T1000 (cell line): ENCODE results near the gene KDM4B.
"Not testable (repeated sequence)": the region's sequence is repeated elsewhere in the genome, so short reads cannot be mapped to it uniquely, and the experiment has no call there.

Source experiments
- DNase-seq: peaks from one replicate; lab custom pipeline; 2025; ENCODE audit warnings: mixed read lengths; lab: John Stamatoyannopoulos, UW

The KDM4B gene

DNA sequence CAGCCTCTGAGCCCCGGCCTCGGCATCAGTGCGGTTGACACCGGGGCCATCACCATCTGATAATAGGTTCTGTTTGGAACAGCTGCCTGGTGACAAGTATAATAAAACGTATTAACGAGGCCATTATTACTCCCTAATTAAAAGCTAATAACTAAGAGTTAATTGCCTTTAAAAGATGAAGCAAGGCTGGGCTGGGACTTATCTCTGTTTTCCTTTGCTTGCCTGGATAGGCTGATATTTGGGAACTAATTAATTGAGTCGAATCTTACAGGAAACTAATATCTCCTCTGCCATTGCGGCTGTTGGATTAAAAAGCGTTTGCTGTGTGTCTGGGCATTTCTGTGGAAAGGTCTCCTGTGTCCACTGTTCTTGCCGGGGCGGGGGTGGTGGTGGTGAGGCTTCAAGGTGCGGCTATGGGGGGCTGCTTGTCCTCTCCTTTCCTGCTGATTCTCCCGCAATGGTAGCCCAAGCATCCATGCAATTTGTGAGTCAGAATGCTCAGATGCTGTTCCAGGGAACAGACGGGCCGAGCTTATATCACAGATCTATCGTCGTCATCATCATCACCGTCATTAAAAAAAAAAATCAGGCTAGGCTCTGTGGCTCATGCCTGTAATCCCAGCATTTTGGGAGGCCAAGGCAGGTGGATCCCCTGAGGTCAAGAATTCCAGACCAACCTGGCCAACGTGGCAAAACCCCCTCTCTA is 209.0 kb downstream of the KDM4B start:
- DNase-seq: no peak

DNA sequence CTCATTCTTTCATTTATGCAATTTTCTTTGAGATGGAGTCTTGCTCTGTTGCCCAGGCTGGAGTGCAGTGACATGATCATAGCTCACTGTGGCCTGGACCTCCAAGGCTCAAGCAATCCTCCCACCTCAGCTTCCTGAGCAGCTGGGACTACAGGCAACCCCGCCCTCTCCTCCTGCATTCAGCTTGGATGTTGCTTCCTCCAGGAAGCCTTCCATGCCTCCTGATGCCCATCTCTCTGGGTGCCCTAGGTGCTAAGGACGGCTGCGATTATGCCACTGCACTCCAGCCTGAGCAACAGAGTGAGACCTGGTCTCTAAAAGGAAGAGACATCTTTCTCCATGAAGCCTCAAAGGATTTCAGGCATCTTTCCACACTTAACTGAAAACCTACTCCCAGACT is 209.9 kb downstream of the KDM4B start:
- no peak for DNase-seq

DNA sequence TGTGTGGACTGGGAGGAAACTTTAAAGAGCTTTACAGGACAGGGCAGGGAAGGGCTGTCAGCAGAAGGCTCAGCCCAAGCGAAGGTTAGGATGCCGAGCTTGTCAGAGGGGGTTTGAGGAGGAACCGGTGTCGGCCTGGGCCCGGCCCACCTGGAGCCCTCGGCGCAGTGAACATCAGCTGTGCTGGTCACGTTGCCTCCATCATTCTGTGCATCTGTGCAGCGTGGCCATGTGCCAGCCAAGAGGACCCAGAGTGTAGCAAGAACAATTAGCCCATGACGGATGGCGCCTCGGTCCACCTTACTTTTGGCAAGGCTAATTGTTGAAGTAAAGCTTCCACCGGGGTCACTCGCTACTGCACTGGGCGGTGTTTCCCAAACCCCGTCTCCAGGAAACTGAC is 210.3 kb downstream of the KDM4B start:
- DNase-seq: no peak

DNA sequence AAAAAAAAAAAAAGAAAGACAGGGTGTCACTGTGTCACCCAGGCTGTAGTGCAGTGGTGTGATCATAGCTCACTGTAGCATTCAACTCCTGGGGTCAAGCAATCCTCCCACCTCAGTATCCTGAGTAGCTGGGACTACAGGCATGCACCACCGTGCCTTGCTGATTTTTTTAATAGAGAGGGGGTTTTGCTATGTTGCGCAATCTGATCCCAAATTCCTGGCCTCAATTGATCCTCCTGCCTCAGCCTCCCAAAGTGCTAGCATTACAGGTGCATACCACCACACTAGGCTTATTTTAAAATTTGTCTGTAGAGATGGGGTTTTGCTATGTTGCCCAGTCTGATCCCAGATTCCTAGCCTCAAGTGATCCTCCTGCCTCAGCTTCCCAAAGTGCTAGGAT is 212.4 kb downstream of the KDM4B start:
- no peak for DNase-seq

DNA sequence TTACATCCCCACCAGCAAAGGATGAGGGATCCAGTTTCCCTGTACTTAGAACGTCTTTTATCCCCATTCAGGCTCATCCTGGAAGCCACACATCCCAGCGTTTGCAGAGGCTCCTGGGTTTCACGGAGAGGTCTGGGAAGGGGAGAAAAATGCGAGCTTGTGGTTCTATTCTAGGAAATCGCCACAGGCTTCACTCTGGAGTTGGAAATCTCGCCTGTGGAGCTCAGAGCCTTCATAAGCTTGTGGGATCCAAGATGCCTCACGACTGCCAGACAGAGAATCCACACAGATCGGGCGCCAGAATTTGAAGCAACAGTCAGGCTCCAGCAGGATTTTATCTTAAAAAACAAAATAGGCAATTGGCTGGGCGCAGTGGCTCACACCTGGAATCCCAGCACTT is 213.8 kb downstream of the KDM4B start:
- no peak for DNase-seq

DNA sequence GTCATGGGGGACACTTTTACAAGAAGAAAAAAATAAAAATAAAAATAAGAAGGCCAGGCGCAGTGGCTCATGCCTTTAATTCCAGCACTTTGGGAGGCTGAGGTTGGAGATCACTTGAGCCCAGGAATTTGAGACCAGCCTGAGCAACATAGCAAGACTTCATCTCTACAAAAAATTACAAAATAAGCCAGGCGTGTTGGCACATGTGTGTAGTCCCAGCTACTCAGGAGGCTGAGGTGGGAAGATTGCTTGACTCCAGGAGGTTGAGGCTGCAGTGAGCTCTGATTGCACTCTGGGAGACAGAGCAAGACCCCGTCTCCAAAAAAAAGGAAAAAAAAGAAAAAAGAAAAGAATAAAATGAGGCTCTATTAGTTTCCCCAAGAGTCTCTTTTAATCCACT is 214.7 kb downstream of the KDM4B start:
- DNase-seq: no peak

DNA sequence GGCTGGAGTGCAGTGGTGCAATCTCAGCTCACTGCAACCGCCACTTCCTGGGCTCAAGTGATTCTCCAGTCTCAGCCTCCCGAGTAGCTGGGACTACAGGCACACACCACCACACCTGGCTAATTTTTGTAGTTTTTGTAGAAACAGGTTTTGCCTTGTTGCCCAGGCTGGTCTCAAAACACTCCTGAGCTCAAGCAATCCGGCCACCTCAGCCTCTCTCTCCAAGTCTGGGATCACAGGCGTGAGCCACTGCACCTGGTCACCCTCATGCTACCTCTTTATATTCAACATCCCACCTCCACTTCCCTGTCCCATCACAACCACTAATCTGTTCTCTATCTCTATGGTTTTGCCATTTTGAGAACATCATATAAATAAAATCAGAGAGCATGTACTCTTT is 216.0 kb downstream of the KDM4B start:
- DNase-seq: no peak

DNA sequence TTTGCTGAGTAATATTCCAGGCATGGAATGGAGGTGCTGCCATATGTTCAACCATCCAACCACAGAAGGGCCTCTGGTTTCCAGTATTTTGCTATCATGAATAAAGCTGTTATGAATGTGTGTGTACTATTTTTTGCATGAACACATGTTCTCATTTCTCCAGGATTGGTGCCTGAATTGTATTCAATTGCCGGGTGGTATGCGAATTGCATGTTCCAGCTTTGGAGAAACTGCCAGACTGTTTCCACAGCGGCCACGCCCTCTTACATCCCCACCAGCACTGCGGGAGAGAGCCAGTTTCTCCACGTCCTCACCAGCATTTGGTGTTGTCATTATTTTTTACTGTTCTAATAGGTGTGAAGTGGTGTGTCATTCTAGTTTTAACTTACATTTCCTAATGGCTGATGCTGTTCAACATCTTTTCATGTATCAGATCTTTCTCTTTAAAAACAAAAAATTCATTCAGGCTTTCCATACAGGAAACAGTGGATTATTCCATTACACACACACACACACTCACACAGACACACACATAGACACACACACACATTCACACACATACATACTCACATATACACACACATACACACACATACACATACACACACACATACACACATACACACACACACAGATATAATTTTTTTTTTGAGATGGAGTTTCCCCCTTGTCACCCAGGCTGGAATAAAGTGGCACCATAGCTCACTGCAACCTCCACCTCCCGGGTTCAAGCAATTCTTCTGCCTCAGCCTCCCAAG is 217.6 kb downstream of the KDM4B start:
- no peak for DNase-seq

DNA sequence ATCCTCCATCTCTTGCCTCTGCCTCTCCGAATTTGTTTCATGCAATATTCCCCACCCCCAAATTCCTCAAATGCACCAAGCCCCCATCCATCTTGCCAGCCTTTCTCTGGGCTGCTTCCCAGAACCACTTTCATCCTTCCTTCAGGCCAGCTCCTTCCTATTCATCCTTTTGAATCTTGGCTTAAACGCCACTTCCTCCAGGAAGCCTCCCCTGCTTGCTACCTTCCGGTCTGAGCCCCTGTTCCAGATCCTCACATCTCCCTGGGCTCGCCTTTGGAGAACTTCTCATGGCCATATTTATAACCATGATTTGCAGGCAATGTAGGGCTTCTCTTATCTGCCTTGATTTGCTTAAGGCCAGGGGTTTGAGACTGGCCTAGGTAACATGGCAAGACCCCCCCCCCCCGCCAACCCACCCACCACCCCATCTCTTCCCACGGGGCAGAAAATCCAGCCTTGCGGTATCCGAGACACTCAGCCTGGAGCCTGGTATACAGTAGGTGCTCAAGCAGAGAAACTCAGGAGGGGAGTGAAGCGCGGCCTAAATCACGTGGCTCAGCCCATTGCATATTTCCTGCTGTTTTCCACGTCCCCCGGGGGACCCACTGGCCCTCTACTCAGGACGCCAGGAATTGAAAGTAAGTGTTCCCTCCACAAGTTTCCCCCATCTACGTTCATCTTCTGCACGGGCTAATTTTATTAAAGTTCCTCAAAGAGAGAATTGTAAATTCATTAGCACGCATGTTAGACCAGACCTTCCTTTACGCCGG is 219.8 kb downstream of the KDM4B start:
- no peak for DNase-seq

DNA sequence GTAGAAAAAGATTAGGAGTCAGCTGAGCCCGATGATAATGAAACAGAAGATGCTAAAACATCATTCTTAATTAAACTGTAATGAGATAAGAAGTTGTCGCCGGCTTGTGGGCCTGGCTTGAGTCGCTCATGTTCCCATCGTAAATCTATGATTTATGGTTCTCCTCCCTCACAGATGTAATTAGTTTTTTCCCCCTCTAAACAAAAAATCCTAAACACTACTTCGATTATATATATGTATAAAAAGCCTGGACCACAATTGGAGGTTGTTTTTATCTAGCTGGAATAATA is 220.3 kb downstream of the KDM4B start:
- DNase-seq: no peak

DNA sequence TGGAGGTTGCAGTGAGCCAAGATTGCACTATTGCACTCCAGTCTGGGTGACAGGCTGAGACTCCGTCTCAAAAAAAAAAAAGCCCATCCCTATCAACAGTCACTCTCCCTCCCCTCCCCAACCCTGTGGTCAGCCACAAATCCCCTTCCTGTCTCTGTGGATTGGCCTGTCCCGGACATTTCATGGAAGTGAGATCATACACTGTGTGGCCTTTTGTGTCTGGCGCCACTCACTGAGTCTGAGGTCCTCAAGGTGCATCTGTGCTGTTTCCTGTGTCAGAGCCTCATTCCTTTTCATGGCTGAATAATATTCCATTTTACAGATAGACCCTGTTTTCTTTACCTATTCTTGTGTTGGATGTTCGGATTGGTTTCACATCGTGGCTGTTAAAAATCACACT is 222.2 kb downstream of the KDM4B start:
- DNase-seq: no peak

DNA sequence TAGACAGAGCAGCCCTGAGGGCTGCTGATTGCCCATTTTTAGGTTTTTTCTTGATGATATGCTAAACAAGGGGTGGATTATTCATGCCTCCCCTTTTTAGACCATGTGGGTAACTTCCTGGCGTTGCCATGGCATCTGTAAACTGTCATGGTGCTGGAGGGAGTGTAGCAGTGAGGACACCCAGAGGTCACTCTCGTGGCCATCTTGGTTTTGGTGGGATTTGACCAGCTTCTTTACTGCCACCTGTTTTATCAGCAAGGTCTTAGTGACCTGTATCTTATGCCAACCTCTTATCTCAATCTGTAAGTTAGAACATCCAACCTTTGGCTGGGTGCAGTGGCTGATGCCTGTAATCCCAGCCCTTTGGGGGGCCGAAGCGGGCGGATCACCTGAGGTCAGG is 223.7 kb downstream of the KDM4B start:
- DNase-seq: no peak

DNA sequence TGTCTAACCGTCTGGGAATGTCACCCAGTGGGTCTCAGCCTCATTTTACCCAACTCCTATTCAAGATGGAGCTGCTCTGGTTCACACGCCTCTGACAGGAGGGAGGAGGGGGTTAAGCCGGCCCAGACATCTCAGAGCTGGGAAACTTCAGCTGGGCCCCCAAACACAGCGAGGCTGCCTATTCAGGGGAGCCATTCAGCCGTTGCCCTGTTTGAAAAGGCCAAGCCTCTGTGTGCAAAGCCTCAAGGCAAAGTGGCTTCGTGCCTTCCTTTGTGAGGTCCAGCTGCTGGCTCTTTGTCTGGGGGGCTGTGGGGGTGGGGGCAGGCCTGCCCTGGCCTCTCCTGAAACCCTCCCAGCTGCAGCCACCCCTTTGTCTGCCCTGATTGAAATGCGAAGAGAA is 224.3 kb downstream of the KDM4B start:
- no peak for DNase-seq

DNA sequence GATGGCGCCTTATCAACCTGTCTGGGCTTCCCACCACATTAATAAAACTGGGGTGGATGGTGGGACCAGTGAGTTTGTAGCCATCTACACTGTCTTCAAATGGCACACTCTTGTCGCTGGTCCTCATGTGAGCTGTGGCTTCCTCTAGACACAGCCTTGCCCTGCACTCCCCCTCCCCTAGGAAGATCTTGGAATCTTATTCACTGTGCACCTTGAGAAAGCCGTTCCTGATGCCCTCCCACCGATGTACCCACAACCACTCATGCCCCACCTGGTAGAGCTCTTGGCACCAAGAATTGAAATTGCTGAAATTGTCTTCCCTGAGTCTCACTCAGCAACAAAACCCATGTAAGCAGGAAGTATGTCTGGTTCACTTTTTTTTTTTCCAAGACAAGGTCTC is 225.7 kb downstream of the KDM4B start:
- DNase-seq: no peak

DNA sequence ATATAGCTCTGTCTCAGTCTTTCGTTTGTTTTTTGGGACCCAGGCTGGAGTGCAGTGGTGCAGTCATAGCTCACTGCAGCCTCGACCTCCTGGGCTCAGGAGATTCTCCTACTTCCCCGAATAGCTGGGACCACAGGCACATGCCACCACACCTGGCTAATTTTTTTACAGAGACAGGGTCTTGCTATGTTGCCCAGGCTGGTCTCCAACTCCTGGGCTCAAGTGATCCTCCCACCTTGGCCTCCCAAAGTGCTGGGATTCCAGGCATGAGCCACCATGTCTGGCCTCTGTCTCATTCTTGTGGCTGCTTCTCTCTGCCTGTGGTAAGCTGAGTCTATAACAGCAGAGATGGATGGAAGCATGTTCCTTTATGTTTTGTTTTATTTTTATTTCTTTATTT is 226.7 kb downstream of the KDM4B start:
- not testable (repeated sequence) for DNase-seq

DNA sequence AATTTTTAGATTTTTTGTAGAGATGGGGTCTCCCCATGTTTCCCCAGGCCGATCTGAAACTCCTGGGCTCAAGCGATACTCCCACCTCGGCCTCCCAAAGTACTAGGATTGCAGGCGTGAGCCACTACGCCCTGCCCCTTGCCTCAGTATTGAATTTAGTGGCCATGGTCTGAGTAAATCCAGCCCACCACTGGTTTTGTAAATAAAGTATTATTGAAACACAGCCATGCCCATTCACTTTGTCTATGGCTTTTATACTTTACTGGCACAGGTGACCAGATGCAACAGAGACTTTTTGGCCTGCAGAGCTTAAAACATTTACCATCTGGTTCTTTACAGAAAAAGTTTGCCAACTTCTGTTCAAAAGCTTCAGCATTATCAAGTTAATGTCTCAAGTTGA is 227.9 kb downstream of the KDM4B start:
- no peak for DNase-seq

DNA sequence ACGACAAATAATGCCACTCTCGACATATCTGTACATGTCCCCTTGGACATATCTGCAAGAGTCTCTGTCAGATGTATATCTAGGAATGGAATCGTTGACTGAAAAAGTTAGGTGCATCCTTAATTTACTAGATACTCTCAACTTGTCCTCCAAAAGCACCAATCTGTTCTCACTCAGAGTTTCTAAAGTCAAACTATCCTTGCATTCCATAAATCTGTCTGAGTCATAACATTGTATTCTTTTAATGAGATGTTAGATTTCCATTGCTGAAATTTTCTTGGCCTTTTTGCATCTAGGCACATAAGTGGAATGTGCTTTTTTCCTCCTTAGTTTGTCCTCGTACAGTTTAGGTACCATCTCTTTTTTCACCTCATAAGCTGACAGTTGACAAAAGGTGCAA is 231.9 kb downstream of the KDM4B start:
- no peak for DNase-seq

DNA sequence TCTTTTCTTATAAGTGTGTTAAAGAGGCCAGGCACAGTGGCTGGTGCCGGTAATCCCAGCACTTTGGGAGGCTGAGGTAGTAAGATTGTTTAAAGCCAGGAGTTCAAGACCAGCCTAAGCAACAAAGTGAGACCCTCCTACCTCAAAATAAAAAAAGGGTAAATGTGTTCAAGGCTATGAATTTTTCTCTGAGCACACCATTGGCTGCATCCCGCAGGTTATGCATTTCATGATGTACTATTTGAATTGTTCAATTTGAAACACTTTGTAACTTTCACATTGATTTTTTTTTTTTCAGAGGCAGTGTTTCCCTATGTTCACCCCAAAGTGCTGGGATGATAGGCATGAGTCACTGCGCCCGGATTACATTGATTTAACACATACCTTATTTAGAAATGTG is 233.6 kb downstream of the KDM4B start:
- no peak for DNase-seq
